HG03066 (cell line): ENCODE results near the gene GAA.

Experiments used
- ATAC-seq: cut with Tn5 transposase; IDR thresholded peaks from one replicate; pipeline ENCODE4 v1.9.1; 2021; ENCODE audit warnings: low read depth; ENCODE audit not compliant: unreplicated experiment

GAA gene

GRCh38 chr17:80102664-80103448 is 1.5 kb downstream of the GAA start:
- no peak for ATAC-seq

GRCh38 chr17:80103449-80104085 is 2.2 kb downstream of the GAA start:
- ATAC-seq, result no peak

- ATAC-seq, result no peak
Observed at GRCh38 chr17:80104321-80104955, 3.1 kb downstream of the GAA start.

GRCh38 chr17:80104956-80105375 is 3.6 kb downstream of the GAA start:
- ATAC-seq, result no peak

GRCh38 chr17:80105762-80106161 is 4.4 kb downstream of the GAA start:
- no peak for ATAC-seq

GRCh38 chr17:80106176-80106575 is 4.8 kb downstream of the GAA start:
- no peak for ATAC-seq

GRCh38 chr17:80106751-80107150 is 5.4 kb downstream of the GAA start:
- no peak for ATAC-seq

- ATAC-seq, result no peak
Observed at GRCh38 chr17:80107231-80108021, 6.0 kb downstream of the GAA start.

GRCh38 chr17:80108036-80108971 is 6.9 kb downstream of the GAA start:
- no peak for ATAC-seq

GRCh38 chr17:80109066-80109660 is 7.8 kb downstream of the GAA start:
- ATAC-seq, result no peak

- no peak for ATAC-seq
Observed at GRCh38 chr17:80109713-80110446, 8.5 kb downstream of the GAA start.

- no peak for ATAC-seq
Observed at GRCh38 chr17:80110447-80110812, 9.0 kb downstream of the GAA start.

GRCh38 chr17:80110927-80111701 is 9.7 kb downstream of the GAA start:
- no peak for ATAC-seq

- ATAC-seq, result no peak
Observed at GRCh38 chr17:80111702-80112470, 10.5 kb downstream of the GAA start.

- no peak for ATAC-seq
Observed at GRCh38 chr17:80112471-80113032, 11.2 kb downstream of the GAA start.

- no peak for ATAC-seq
Observed at GRCh38 chr17:80113033-80113484, 11.7 kb downstream of the GAA start.

GRCh38 chr17:80114758-80115157 is 13.4 kb downstream of the GAA start:
- no peak for ATAC-seq
